Vagina (tissue), 2 donors: ENCODE measurements around the gene ARGFX. TPM values are rescaled to one million over a fixed set of nuclear protein-coding genes. Genes with fewer than 3 reads are reported as not detected.
"Not testable (repeated sequence)": the region's sequence is repeated elsewhere in the genome, so short reads cannot be mapped to it uniquely, and the experiment has no call there.

Source experiments
- DNase-seq, 2 donors: peaks; one replicate each; pipeline ENCODE4 v3.0.0-alpha.2; 2017; ENCODE audit errors: extremely low spot score in 2 of 2
- H3K27ac ChIP-seq: fragments of 200-600 bp; sonication (generic); one replicate; pipeline ENCODE4 v1.5.1; 2019
- H3K27me3 ChIP-seq: fragments of 200-600 bp; sonication (generic); one replicate; pipeline ENCODE4 v1.5.1; 2019
- H3K36me3 ChIP-seq, 2 donors: fragments of 200-600 bp; sonication (generic); one replicate each; pipeline ENCODE4 v1.5.1; 2017 to 2019
- H3K4me1 ChIP-seq: fragments of 200-600 bp; sonication (generic); one replicate; pipeline ENCODE4 v1.5.1; 2019
- H3K4me3 ChIP-seq, 2 donors: fragments of 200-600 bp; sonication (generic); 1 replicate in 1 of 2; 2 replicates in 1 of 2; pipeline ENCODE4 v1.5.1; 2016 to 2019
- H3K9me3 ChIP-seq: fragments of 200-600 bp; sonication (generic); one replicate; pipeline ENCODE4 v1.5.1; 2019
- POLR2A ChIP-seq, 2 donors: fragments of 450-650 bp; IDR thresholded peaks; one replicate each; pipeline ENCODE4 v1.6.1; 2017; ENCODE audit warnings: antibody characterized with exemption in 2 of 2, mild to moderate bottlenecking in 2 of 2, moderate library complexity in 2 of 2
- POLR2AphosphoS5 ChIP-seq, 2 donors: sonication (generic); formaldehyde crosslinking; IDR thresholded peaks; one replicate each; pipeline ENCODE4 v1.9.0; 2017; ENCODE audit warnings: antibody characterized with exemption in 2 of 2, mild to moderate bottlenecking in 2 of 2, low read depth in 1 of 2; ENCODE audit not compliant: insufficient read depth in 1 of 2
- intact Hi-C: fragments of 100-400 bp; cut with DNase I; formaldehyde crosslinking; loops from one replicate; pipeline ENCODE4 v1.15.1; 2023
- total RNA-seq: library from RNA; depleted of rRNA; stranded (reverse); fragments of >200 nt; gene quantifications from one replicate; pipeline ENCODE4 v1.2.3, GENCODE V29; 2016
- TF ChIP-seq, protein P1 (sequence below), 3 experiments: fragments of 450-650 bp in 2 of 3; fragments of 200-600 bp in 1 of 3; sonication (generic) in 1 of 3; IDR thresholded peaks; one replicate each; pipeline ENCODE4 v1.5.1; 2017 to 2019; ENCODE audit warnings: antibody characterized with exemption in 3 of 3, mild to moderate bottlenecking in 2 of 3, moderate library complexity in 2 of 3

The ARGFX gene
- total RNA-seq, 1 donor from 2014 or later = not detected

DNA sequence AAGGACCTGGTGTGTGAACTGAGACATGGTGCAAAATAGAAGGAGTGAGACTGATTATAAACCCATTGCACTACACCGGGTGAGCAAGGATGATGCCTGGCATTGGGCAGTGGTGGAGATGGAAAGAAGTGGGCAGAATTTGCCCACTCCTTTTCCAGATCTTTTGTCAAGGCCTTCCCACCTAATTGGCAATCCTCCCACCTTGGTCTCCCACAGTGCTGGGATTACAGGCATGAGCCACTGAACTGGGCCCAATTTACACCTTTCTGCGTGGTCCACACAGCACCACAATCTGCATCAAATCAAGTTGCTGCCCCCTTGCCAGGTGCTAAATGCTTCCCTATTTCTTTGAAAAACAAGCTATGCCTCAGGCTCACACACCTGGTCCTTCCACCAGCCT, 30.8 kb downstream of the ARGFX start:
- Histone ChIP-seq H3K4me1 (no peaks in the 10 kb centered on the region), H3K27me3 (no peaks in the 10 kb centered on the region), H3K4me3 (no peak overlapping the region), H3K9me3 (no peaks in the 10 kb centered on the region), H3K36me3 (no peaks in the 10 kb centered on the region), H3K27ac (no peak overlapping the region)
- DNase-seq = no peak
- intact Hi-C loops = no loop called here
- TF ChIP-seq POLR2A (IDR thresholded peaks at IDR 0.05) = no peak
- no peak for TF ChIP-seq POLR2AphosphoS5 (IDR thresholded peaks at IDR 0.05; ENCODE audit: insufficient read depth in 1 of 2, low read depth in 1 of 2)
- TF ChIP-seq, protein P1, sequence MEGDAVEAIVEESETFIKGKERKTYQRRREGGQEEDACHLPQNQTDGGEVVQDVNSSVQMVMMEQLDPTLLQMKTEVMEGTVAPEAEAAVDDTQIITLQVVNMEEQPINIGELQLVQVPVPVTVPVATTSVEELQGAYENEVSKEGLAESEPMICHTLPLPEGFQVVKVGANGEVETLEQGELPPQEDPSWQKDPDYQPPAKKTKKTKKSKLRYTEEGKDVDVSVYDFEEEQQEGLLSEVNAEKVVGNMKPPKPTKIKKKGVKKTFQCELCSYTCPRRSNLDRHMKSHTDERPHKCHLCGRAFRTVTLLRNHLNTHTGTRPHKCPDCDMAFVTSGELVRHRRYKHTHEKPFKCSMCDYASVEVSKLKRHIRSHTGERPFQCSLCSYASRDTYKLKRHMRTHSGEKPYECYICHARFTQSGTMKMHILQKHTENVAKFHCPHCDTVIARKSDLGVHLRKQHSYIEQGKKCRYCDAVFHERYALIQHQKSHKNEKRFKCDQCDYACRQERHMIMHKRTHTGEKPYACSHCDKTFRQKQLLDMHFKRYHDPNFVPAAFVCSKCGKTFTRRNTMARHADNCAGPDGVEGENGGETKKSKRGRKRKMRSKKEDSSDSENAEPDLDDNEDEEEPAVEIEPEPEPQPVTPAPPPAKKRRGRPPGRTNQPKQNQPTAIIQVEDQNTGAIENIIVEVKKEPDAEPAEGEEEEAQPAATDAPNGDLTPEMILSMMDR (IDR thresholded peaks at IDR 0.05) = no peak

DNA sequence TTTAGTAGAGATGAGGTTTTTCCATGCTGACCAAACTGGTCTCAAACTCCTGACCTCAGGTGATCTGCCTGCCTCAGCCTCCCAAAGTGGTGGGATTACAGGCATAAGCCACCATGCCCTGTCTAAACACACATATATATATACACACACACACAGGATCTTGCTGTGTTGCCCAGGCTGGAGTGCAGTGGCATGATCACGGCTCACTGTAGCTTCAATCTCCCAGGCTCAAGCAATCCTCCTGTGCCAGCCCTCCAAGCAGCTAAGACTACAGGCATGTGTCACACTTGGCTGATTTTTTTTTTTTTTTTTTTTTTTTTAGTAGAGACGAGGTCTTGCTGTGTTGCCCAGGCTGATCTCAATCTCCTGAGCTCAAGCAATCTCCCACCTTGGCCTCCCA, 32.2 kb downstream of the ARGFX start:
- intact Hi-C loops, H3K4me3 ChIP-seq: not testable (repeated sequence)

GRCh38 chr3:121601212-121601812, 33.6 kb downstream of the ARGFX start:
- DNase-seq = no peak
- Histone ChIP-seq H3K4me1 (no peaks in the 10 kb centered on the region), H3K36me3 (no peaks in the 10 kb centered on the region), H3K4me3 (no peak overlapping the region), H3K27ac (no peak overlapping the region), H3K9me3 (no peaks in the 10 kb centered on the region), H3K27me3 (no peaks in the 10 kb centered on the region)
- intact Hi-C loops = no loop called here
- TF ChIP-seq POLR2AphosphoS5 (IDR thresholded peaks at IDR 0.05; ENCODE audit: insufficient read depth in 1 of 2, low read depth in 1 of 2) (no peak), POLR2A (IDR thresholded peaks at IDR 0.05) (no peak)
- TF ChIP-seq, protein P1 (IDR thresholded peaks at IDR 0.05) = no peak

More for the DNA sequence above, 32.2 kb downstream of the ARGFX start:
- not testable (repeated sequence) for H3K4me1 ChIP-seq, H3K9me3 ChIP-seq, H3K27me3 ChIP-seq, H3K36me3 ChIP-seq, H3K27ac ChIP-seq, DNase-seq

DNA sequence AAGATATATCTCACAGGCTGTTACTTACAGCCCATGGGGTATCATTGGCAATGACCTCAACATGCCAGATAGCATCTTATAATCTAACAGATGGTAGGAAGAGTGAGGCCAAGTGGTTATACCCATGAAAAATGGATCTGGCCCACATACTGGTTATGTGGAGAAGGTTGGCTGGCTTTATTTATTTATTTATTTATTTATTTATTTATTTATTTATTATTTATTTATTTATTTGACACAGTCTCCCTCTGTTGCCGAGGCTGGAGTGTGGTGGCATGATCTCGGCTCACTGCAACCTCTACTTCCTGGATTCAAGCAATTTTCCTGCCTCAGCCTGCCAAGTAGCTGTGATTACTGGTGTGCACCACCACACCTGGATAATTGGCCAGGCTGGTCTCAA, 37.0 kb downstream of the ARGFX start:
- no peak overlapping the region for H3K4me3 ChIP-seq
- no peak overlapping the region for H3K27ac ChIP-seq
- intact Hi-C loops = no loop called here
- no peaks in the 10 kb centered on the region for H3K36me3 ChIP-seq
- no peak for DNase-seq
- H3K27me3 ChIP-seq = no peaks in the 10 kb centered on the region
- no peaks in the 10 kb centered on the region for H3K4me1 ChIP-seq
- TF ChIP-seq, protein P1 (IDR thresholded peaks at IDR 0.05) = no peak
- TF ChIP-seq POLR2A (IDR thresholded peaks at IDR 0.05) (no peak), POLR2AphosphoS5 (IDR thresholded peaks at IDR 0.05; ENCODE audit: insufficient read depth in 1 of 2, low read depth in 1 of 2) (no peak)
- H3K9me3 ChIP-seq = no peaks in the 10 kb centered on the region

DNA sequence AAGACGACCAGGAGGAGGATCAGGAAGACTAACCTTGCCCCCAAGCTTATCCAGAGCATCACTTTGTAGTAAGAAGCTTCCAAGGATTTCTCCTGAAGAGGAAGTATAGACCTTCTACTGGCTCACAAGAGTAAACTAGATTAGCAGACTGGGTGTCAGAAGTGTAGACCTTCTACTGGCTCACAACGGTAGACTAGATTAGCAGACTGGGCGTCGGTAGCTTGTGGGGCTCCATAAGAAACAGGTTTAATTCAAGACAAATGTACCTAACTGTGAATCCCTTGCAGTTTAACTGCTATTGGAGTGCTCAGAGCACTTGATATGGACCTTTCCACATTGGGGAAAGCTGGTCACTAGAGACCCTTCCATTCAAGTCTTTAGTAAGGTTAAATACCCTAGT, 38.4 kb downstream of the ARGFX start:
- Histone ChIP-seq H3K36me3 (no peaks in the 10 kb centered on the region), H3K4me3 (no peak overlapping the region), H3K4me1 (no peaks in the 10 kb centered on the region), H3K9me3 (no peaks in the 10 kb centered on the region), H3K27ac (no peak overlapping the region), H3K27me3 (no peaks in the 10 kb centered on the region)
- DNase-seq = no peak
- intact Hi-C loops = no loop called here
- no peak for TF ChIP-seq POLR2A (IDR thresholded peaks at IDR 0.05)
- no peak for TF ChIP-seq POLR2AphosphoS5 (IDR thresholded peaks at IDR 0.05; ENCODE audit: insufficient read depth in 1 of 2, low read depth in 1 of 2)
- TF ChIP-seq, protein P1 (IDR thresholded peaks at IDR 0.05) = no peak

Other genes starting within 250 kb of the ARGFX start
- 2.5 TPM for gene POLQ, start 22.0 kb upstream of the ARGFX start, total RNA-seq
- not detected for gene FBXO40, start 25.4 kb downstream of the ARGFX start, total RNA-seq
- gene HCLS1, start 93.0 kb downstream of the ARGFX start, total RNA-seq = 35.4 TPM
- gene GOLGB1, start 181.8 kb downstream of the ARGFX start, total RNA-seq = 45.4 TPM